ENCODE data around the gene LPAR5. TPM values are rescaled to one million over a fixed set of nuclear protein-coding genes. Genes with fewer than 3 reads are reported as not detected.

The LPAR5 gene
- total and polyA plus RNA-seq, 4 donors = 0.58 to 2.0 (median 1.1) TPM

GRCh38 chr12:6569786-6570185 is 66.0 kb downstream of the LPAR5 start (continued):
- no peak for TF ChIP-seq MAX (IDR thresholded peaks at IDR 0.05)
- no peak for TF ChIP-seq HNF4G (IDR thresholded peaks at IDR 0.05)
- TF ChIP-seq ZBTB33 (IDR thresholded peaks at IDR 0.05) = no peak
- no peak for TF ChIP-seq YY1 (IDR thresholded peaks at IDR 0.05)

- TF ChIP-seq CTCF (IDR thresholded peaks at IDR 0.05; ENCODE audit: low read depth, low read length, missing input control) = no peak
- no peak for TF ChIP-seq RXRA (IDR thresholded peaks at IDR 0.05)
- TF ChIP-seq EGR1 (IDR thresholded peaks at IDR 0.05; ENCODE audit: low read depth in 2 of 2) = no peak
- no peak for TF ChIP-seq ZBTB33 (IDR thresholded peaks at IDR 0.05)
- no peak for TF ChIP-seq TAF1 (conservative IDR thresholded peaks at IDR 0.05)
- no peak for TF ChIP-seq REST (IDR thresholded peaks at IDR 0.05)
- no peak for TF ChIP-seq JUND (IDR thresholded peaks at IDR 0.05)
- TF ChIP-seq FOXA2 (IDR thresholded peaks at IDR 0.05) = no peak
- no peak for TF ChIP-seq MAX (IDR thresholded peaks at IDR 0.05)
- no peak for TF ChIP-seq YY1 (IDR thresholded peaks at IDR 0.05)
- peaks cover 0 to 10% (median 5%) of the 10 kb centered on the region in 4 donors for H3K4me1 ChIP-seq (ENCODE audit: control insufficient read depth in 4 of 4, insufficient read depth in 4 of 4, low read length in 3 of 4)
- H3K4me3 ChIP-seq (ENCODE audit: low read depth in 1 of 3, low read length in 3 of 3) = no peak overlapping the region
- no peaks in the 10 kb centered on the region for H3K27me3 ChIP-seq (ENCODE audit: control insufficient read depth in 4 of 4, insufficient read depth in 4 of 4, low read length in 3 of 4)
- 90% methylated on average over 12 of the region's 12 CpGs for WGBS
- H3K9ac ChIP-seq (ENCODE audit: low read depth in 1 of 2, low read length in 2 of 2) = no peak overlapping the region
- no peak for DNase-seq (ENCODE audit: low spot score)
- no peaks in the 10 kb centered on the region for H3K9me3 ChIP-seq (ENCODE audit: control insufficient read depth in 4 of 4, low read length in 3 of 4)
- peaks cover 20 to 48% (median 36%) of the 10 kb centered on the region in 4 donors for H3K36me3 ChIP-seq (ENCODE audit: control insufficient read depth in 4 of 4, insufficient read depth in 3 of 4, low read depth in 1 of 4, low read length in 3 of 4)
- H3K27ac ChIP-seq (ENCODE audit: low read depth in 1 of 2, low read length in 2 of 2) = no peak overlapping the region
Measured at GRCh38 chr12:6569312-6569711, 66.4 kb downstream of the LPAR5 start.

Small RNAs within 50 kb of the gene (small RNA-seq; reads per million reads assigned to genes)
- 43.4 reads per million, percentile 97 among the genes with 10 or more reads in this experiment for gene SCARNA11

Other genes with a start within 250 kb of the LPAR5 start
- gene CD27, start 191.0 kb downstream of the LPAR5 start, total RNA-seq = under 1 TPM; 0.28 to 0.67 TPM
- gene CD27, start 191.0 kb downstream of the LPAR5 start, polyA plus RNA-seq = 1 to 10 TPM in 1 of 2 donors, under 1 TPM in 1; 0.58 to 2.5 TPM
- gene TAPBPL, start 183.9 kb downstream of the LPAR5 start, total RNA-seq = 10 to 100 TPM in 1 of 2 donors, 1 to 10 TPM in 1; 9.5 to 32.9 TPM
- gene TAPBPL, start 183.9 kb downstream of the LPAR5 start, polyA plus RNA-seq = 10 to 100 TPM; 16.5 to 21.5 TPM
- 1 to 10 TPM; 5.8 to 6.4 TPM for gene VAMP1, start 165.3 kb downstream of the LPAR5 start, total RNA-seq
- gene VAMP1, start 165.3 kb downstream of the LPAR5 start, polyA plus RNA-seq = 1 to 10 TPM; 2.4 to 4.2 TPM
- gene MRPL51, start 142.7 kb downstream of the LPAR5 start, total RNA-seq = 10 to 100 TPM; 37.6 to 38.6 TPM
- 100 to 1,000 TPM in 1 of 2 donors, 10 to 100 TPM in 1; 57.4 to 163 TPM for gene MRPL51, start 142.7 kb downstream of the LPAR5 start, polyA plus RNA-seq
- 10 to 100 TPM in 1 of 2 donors, 1 to 10 TPM in 1; 10.0 to 55.1 TPM for gene NCAPD2, start 141.9 kb downstream of the LPAR5 start, total RNA-seq
- 1 to 10 TPM; 2.0 to 4.9 TPM for gene NCAPD2, start 141.9 kb downstream of the LPAR5 start, polyA plus RNA-seq
- 1,000 to 10,000 TPM; 1,234 to 1,389 TPM for gene GAPDH, start 101.4 kb downstream of the LPAR5 start, total RNA-seq
- 1,000 to 10,000 TPM; 1,299 to 2,082 TPM for gene GAPDH, start 101.4 kb downstream of the LPAR5 start, polyA plus RNA-seq
- gene IFFO1, start 79.9 kb downstream of the LPAR5 start, total RNA-seq = 1 to 10 TPM; 4.8 to 5.9 TPM
- 1 to 10 TPM; 5.9 to 7.6 TPM for gene IFFO1, start 79.9 kb downstream of the LPAR5 start, polyA plus RNA-seq
- 10 to 100 TPM in 1 of 2 donors, 1 to 10 TPM in 1; 4.8 to 22.3 TPM for gene NOP2, start 67.7 kb downstream of the LPAR5 start, total RNA-seq
- 10 to 100 TPM; 12.5 to 15.6 TPM for gene NOP2, start 67.7 kb downstream of the LPAR5 start, polyA plus RNA-seq
- gene CHD4, start 28.6 kb downstream of the LPAR5 start, total RNA-seq = 100 to 1,000 TPM; 101 TPM
- gene CHD4, start 28.6 kb downstream of the LPAR5 start, polyA plus RNA-seq = 10 to 100 TPM; 53.6 to 53.8 TPM
- gene ACRBP, start 11.5 kb upstream of the LPAR5 start, total RNA-seq = 1 to 10 TPM in 1 of 2 donors, under 1 TPM in 1; 0.50 to 1.5 TPM
- gene ACRBP, start 11.5 kb upstream of the LPAR5 start, polyA plus RNA-seq = under 1 TPM; 0.39 to 0.80 TPM
- 10 to 100 TPM; 14.9 to 15.5 TPM for gene ING4, start 27.2 kb upstream of the LPAR5 start, total RNA-seq
- 10 to 100 TPM; 13.9 to 18.1 TPM for gene ING4, start 27.2 kb upstream of the LPAR5 start, polyA plus RNA-seq
- 10 to 100 TPM in 1 of 2 donors, 1 to 10 TPM in 1; 8.5 to 11.5 TPM for gene ZNF384, start 53.4 kb upstream of the LPAR5 start, total RNA-seq
- gene ZNF384, start 53.4 kb upstream of the LPAR5 start, polyA plus RNA-seq = 10 to 100 TPM in 1 of 2 donors, 1 to 10 TPM in 1; 3.9 to 12.7 TPM
- not detected for gene PIANP, start 64.9 kb upstream of the LPAR5 start, total RNA-seq
- gene PIANP, start 64.9 kb upstream of the LPAR5 start, polyA plus RNA-seq = under 1 TPM in 1 of 2 donors, not detected in 1; 0.03 TPM
- 10 to 100 TPM; 26.0 to 31.3 TPM for gene COPS7A, start 88.1 kb upstream of the LPAR5 start, total RNA-seq
- gene COPS7A, start 88.1 kb upstream of the LPAR5 start, polyA plus RNA-seq = 10 to 100 TPM; 33.5 to 37.7 TPM
- gene MLF2, start 117.2 kb upstream of the LPAR5 start, total RNA-seq = 100 to 1,000 TPM in 1 of 2 donors, 10 to 100 TPM in 1; 59.6 to 131 TPM
- 100 to 1,000 TPM; 194 to 235 TPM for gene MLF2, start 117.2 kb upstream of the LPAR5 start, polyA plus RNA-seq
- gene PTMS, start 130.4 kb upstream of the LPAR5 start, total RNA-seq = 100 to 1,000 TPM in 1 of 2 donors, 10 to 100 TPM in 1; 26.3 to 106 TPM
- 100 to 1,000 TPM; 103 to 261 TPM for gene PTMS, start 130.4 kb upstream of the LPAR5 start, polyA plus RNA-seq
- under 1 TPM; 0.14 to 0.42 TPM for gene LAG3, start 136.6 kb upstream of the LPAR5 start, total RNA-seq
- 1 to 10 TPM in 1 of 2 donors, under 1 TPM in 1; 0.53 to 1.2 TPM for gene LAG3, start 136.6 kb upstream of the LPAR5 start, polyA plus RNA-seq
- 10 to 100 TPM; 22.5 to 44.8 TPM for gene CD4, start 153.6 kb upstream of the LPAR5 start, total RNA-seq
- gene CD4, start 153.6 kb upstream of the LPAR5 start, polyA plus RNA-seq = 10 to 100 TPM; 15.9 to 41.5 TPM
- 1 to 10 TPM in 1 of 2 donors, under 1 TPM in 1; 0.59 to 2.1 TPM for gene GPR162, start 185.9 kb upstream of the LPAR5 start, total RNA-seq
- 1 to 10 TPM; 1.4 to 2.4 TPM for gene GPR162, start 185.9 kb upstream of the LPAR5 start, polyA plus RNA-seq
- 1 to 10 TPM; 1.5 to 1.9 TPM for gene P3H3, start 192.4 kb upstream of the LPAR5 start, total RNA-seq
- gene P3H3, start 192.4 kb upstream of the LPAR5 start, polyA plus RNA-seq = 1 to 10 TPM in 1 of 2 donors, under 1 TPM in 1; 0.42 to 1.7 TPM
- under 1 TPM in 1 of 2 donors, not detected in 1; under 0.01 TPM for gene GNB3, start 205.0 kb upstream of the LPAR5 start, total RNA-seq
- gene GNB3, start 205.0 kb upstream of the LPAR5 start, polyA plus RNA-seq = under 1 TPM in 1 of 2 donors, not detected in 1; 0.12 TPM
- 10 to 100 TPM in 1 of 2 donors, under 1 TPM in 1; 0.25 to 26.0 TPM for gene CDCA3, start 215.3 kb upstream of the LPAR5 start, total RNA-seq
- gene CDCA3, start 215.3 kb upstream of the LPAR5 start, polyA plus RNA-seq = 1 to 10 TPM; 1.3 to 3.9 TPM
- 10 to 100 TPM; 39.8 to 41.0 TPM for gene USP5, start 216.2 kb upstream of the LPAR5 start, total RNA-seq
- gene USP5, start 216.2 kb upstream of the LPAR5 start, polyA plus RNA-seq = 10 to 100 TPM; 15.2 to 31.6 TPM
- 100 to 1,000 TPM; 190 to 252 TPM for gene TPI1, start 231.6 kb upstream of the LPAR5 start, total RNA-seq
- 100 to 1,000 TPM; 540 to 547 TPM for gene TPI1, start 231.6 kb upstream of the LPAR5 start, polyA plus RNA-seq
- gene SPSB2, start 237.3 kb upstream of the LPAR5 start, total RNA-seq = 1 to 10 TPM; 3.2 to 4.3 TPM
- 1 to 10 TPM; 3.9 to 4.6 TPM for gene SPSB2, start 237.3 kb upstream of the LPAR5 start, polyA plus RNA-seq

All from liver (tissue), 10 donors.